GM19238 (cell line): Measurements from ENCODE around the gene GAPVD1.

Experiments used
- DNase-seq: peaks from one replicate; pipeline ENCODE4 v3.0.0; 2011; ENCODE audit warnings: low spot score; ENCODE audit not compliant: insufficient read length

GAPVD1 gene

GRCh38 chr9:125405938-125406809 is 144.5 kb downstream of the GAPVD1 start:
- DNase-seq, result no peak

GRCh38 chr9:125406810-125407087 is 145.1 kb downstream of the GAPVD1 start:
- no peak for DNase-seq

GRCh38 chr9:125407432-125407973 is 145.9 kb downstream of the GAPVD1 start:
- DNase-seq, result no peak

GRCh38 chr9:125407974-125408900 is 146.6 kb downstream of the GAPVD1 start:
- DNase-seq, result peak; percentile 93

GRCh38 chr9:125409217-125409636 is 147.6 kb downstream of the GAPVD1 start:
- DNase-seq, result no peak

- peak; percentile 56 for DNase-seq
Observed at GRCh38 chr9:125409637-125410521, 148.3 kb downstream of the GAPVD1 start.

- no peak for DNase-seq
Observed at GRCh38 chr9:125410522-125410894, 148.9 kb downstream of the GAPVD1 start.

- no peak for DNase-seq
Observed at GRCh38 chr9:125411171-125411756, 149.6 kb downstream of the GAPVD1 start.

- DNase-seq, result no peak
Observed at GRCh38 chr9:125412166-125412565, 150.5 kb downstream of the GAPVD1 start.

- no peak for DNase-seq
Observed at GRCh38 chr9:125413579-125413978, 152.0 kb downstream of the GAPVD1 start.

- DNase-seq, result no peak
Observed at GRCh38 chr9:125415583-125416460, 154.2 kb downstream of the GAPVD1 start.

- DNase-seq, result no peak
Observed at GRCh38 chr9:125416517-125416916, 154.9 kb downstream of the GAPVD1 start.
